GM18861 (cell line): ENCODE data around the gene PDK1.

Experiments used
- ATAC-seq: cut with Tn5 transposase; IDR thresholded peaks from one replicate; pipeline ENCODE4 v1.9.1; 2021; ENCODE audit not compliant: unreplicated experiment

Gene PDK1

GRCh38 chr2:172639823-172640222 lies 83.9 kb downstream of the PDK1 start:
- ATAC-seq = no peak

GRCh38 chr2:172640389-172640788 lies 84.5 kb downstream of the PDK1 start:
- no peak for ATAC-seq

- ATAC-seq = no peak
Measured at GRCh38 chr2:172642301-172643020, 86.6 kb downstream of the PDK1 start.

GRCh38 chr2:172643142-172643541 lies 87.3 kb downstream of the PDK1 start:
- ATAC-seq = no peak

GRCh38 chr2:172647439-172647838 lies 91.5 kb downstream of the PDK1 start:
- ATAC-seq = no peak

GRCh38 chr2:172655091-172655837 lies 99.4 kb downstream of the PDK1 start:
- no peak for ATAC-seq

- ATAC-seq = no peak
Measured at GRCh38 chr2:172655838-172656573, 100.1 kb downstream of the PDK1 start.
